HepG2 (cell line): ENCODE results near the gene BPIFB2. TPM values are rescaled to one million over a fixed set of nuclear protein-coding genes. Genes with fewer than 3 reads are reported as not detected.

Experiments
- AGO2 ChIP-seq: fragments of 200-400 bp; formaldehyde crosslinking; optimal IDR thresholded peaks from 2 replicates; pipeline ENCODE3; 2017; ENCODE audit warnings: mild to moderate bottlenecking, low read depth, low read length, moderate library complexity
- BRCA1 ChIP-seq: sonication (generic); formaldehyde crosslinking; IDR thresholded peaks from 2 replicates; pipeline ENCODE4 v1.4.0; 2020; ENCODE audit warnings: missing genetic modification reagents
- HNF4A ChIP-seq: sonication (generic); formaldehyde crosslinking; IDR thresholded peaks from 2 replicates; pipeline ENCODE4 v1.4.0; 2020; ENCODE audit warnings: missing genetic modification reagents
- IKZF1 ChIP-seq: fragments of 450-650 bp; IDR thresholded peaks from 2 replicates; pipeline ENCODE4 v1.7.1; 2016
- ONECUT2 ChIP-seq: sonication (generic); formaldehyde crosslinking; IDR thresholded peaks from 2 replicates; pipeline ENCODE4 v1.4.0; 2020; ENCODE audit warnings: missing genetic modification reagents
- PHF5A ChIP-seq: IDR thresholded peaks from one replicate; pipeline ENCODE4 v1.6.1; 2018; ENCODE audit warnings: low read depth, missing genetic modification reagents; ENCODE audit not compliant: unreplicated experiment
- POLR2A ChIP-seq, 2 experiments: IDR thresholded peaks; 2 replicates each; pipeline ENCODE4 v1.6.1; 2011; ENCODE audit warnings: low read depth in 2 of 2, low read length in 2 of 2, mild to moderate bottlenecking in 1 of 2, moderate library complexity in 1 of 2; ENCODE audit not compliant: insufficient read depth in 1 of 2
- POLR2G ChIP-seq: fragments of 200-400 bp; formaldehyde crosslinking; IDR thresholded peaks from 2 replicates; pipeline ENCODE4 v1.6.1; 2018; ENCODE audit warnings: mild to moderate bottlenecking, low read depth, low read length, moderate library complexity
- RAD51 ChIP-seq: fragments of 450-650 bp; IDR thresholded peaks from 2 replicates; pipeline ENCODE4 v1.6.1; 2016; ENCODE audit warnings: borderline replicate concordance
- RBM22 ChIP-seq: fragments of 200-400 bp; formaldehyde crosslinking; optimal IDR thresholded peaks from 2 replicates; pipeline ENCODE3; 2017; ENCODE audit warnings: mild to moderate bottlenecking, low read length, moderate library complexity
- RORA ChIP-seq: sonication (generic); formaldehyde crosslinking; IDR thresholded peaks from 2 replicates; pipeline ENCODE4 v1.5.0; 2020; ENCODE audit warnings: mild to moderate bottlenecking, missing genetic modification reagents, moderate library complexity
- SALL2 ChIP-seq: sonication (generic); formaldehyde crosslinking; IDR thresholded peaks from 2 replicates; pipeline ENCODE4 v1.8.1; 2023; ENCODE audit warnings: mild to moderate bottlenecking, missing genetic modification reagents, inconsistent platforms
- ZBTB21 ChIP-seq: sonication (generic); formaldehyde crosslinking; IDR thresholded peaks from 2 replicates; pipeline ENCODE4 v1.4.0; 2020; ENCODE audit warnings: missing genetic modification reagents
- ZNF557 ChIP-seq: sonication (generic); formaldehyde crosslinking; IDR thresholded peaks from 2 replicates; pipeline ENCODE4 v1.4.0; 2020; ENCODE audit warnings: missing genetic modification reagents
- ZNF589 ChIP-seq: sonication (generic); formaldehyde crosslinking; conservative IDR thresholded peaks from 2 replicates; pipeline ENCODE4 v1.8.0; 2022; ENCODE audit warnings: mild to moderate bottlenecking, moderate library complexity, missing genetic modification reagents
- ZNF776 ChIP-seq: sonication (generic); formaldehyde crosslinking; IDR thresholded peaks from 2 replicates; pipeline ENCODE4 v1.4.0; 2020; ENCODE audit warnings: mild to moderate bottlenecking, missing genetic modification reagents
- ZNF788 ChIP-seq: sonication (generic); formaldehyde crosslinking; IDR thresholded peaks from 2 replicates; pipeline ENCODE4 v1.5.0; 2020; ENCODE audit warnings: mild to moderate bottlenecking, missing genetic modification reagents, borderline replicate concordance
- ZNF83 ChIP-seq: sonication (generic); formaldehyde crosslinking; IDR thresholded peaks from 2 replicates; pipeline ENCODE4 v1.4.0; 2020; ENCODE audit warnings: missing genetic modification reagents, mild to moderate bottlenecking, borderline replicate concordance
- ZNF841 ChIP-seq: sonication (generic); formaldehyde crosslinking; IDR thresholded peaks from 2 replicates; pipeline ENCODE4 v1.8.1; 2023; ENCODE audit warnings: missing genetic modification reagents, borderline replicate concordance
- ZSCAN20 ChIP-seq: sonication (generic); formaldehyde crosslinking; IDR thresholded peaks from 2 replicates; pipeline ENCODE4 v1.4.0; 2020; ENCODE audit warnings: missing genetic modification reagents, mild to moderate bottlenecking, borderline replicate concordance
- polyA plus RNA-seq, 8 experiments: library from polyadenylated mRNA; depleted of rRNA in 3 of 8; stranded (reverse) in 7 of 8; unstranded in 1 of 8; fragments of >200 nt; fragmentation: Illumina TruSeq in 4 of 8; extraction: Trizol in 4 of 8; gene quantifications; 2 replicates each; pipeline versions ENCODE4 v1.2.1 to v1.2.3, GENCODE V29; 2011 to 2016; ENCODE audit warnings: low read depth in 4 of 8, missing spikeins in 1 of 8, mixed read lengths in 1 of 8; ENCODE audit not compliant: insufficient read depth in 1 of 8
- total RNA-seq, 5 experiments: library from RNA; depleted of rRNA; stranded (reverse); fragments of >200 nt; fragmentation: Illumina TruSeq; extraction: Trizol; gene quantifications; 2 replicates each; pipeline ENCODE4 v1.2.3, GENCODE V29; 2016; ENCODE audit warnings: low read depth in 1 of 5
- TF ChIP-seq, protein P1 (sequence below): sonication (generic); formaldehyde crosslinking; IDR thresholded peaks from 2 replicates; pipeline ENCODE4 v1.5.0; 2020; ENCODE audit warnings: mild to moderate bottlenecking, missing genetic modification reagents, borderline replicate concordance
- TF ChIP-seq, protein P2 (sequence below): sonication (generic); formaldehyde crosslinking; IDR thresholded peaks from 2 replicates; pipeline ENCODE4 v1.4.0; 2020; ENCODE audit warnings: mild to moderate bottlenecking, missing genetic modification reagents

Gene BPIFB2
- total and polyA plus RNA-seq, 2 of the 13 experiments (the other 11 are each of a cell fraction or from before 2014, with no cell fraction given) = 54.5 to 902 TPM

DNA sequence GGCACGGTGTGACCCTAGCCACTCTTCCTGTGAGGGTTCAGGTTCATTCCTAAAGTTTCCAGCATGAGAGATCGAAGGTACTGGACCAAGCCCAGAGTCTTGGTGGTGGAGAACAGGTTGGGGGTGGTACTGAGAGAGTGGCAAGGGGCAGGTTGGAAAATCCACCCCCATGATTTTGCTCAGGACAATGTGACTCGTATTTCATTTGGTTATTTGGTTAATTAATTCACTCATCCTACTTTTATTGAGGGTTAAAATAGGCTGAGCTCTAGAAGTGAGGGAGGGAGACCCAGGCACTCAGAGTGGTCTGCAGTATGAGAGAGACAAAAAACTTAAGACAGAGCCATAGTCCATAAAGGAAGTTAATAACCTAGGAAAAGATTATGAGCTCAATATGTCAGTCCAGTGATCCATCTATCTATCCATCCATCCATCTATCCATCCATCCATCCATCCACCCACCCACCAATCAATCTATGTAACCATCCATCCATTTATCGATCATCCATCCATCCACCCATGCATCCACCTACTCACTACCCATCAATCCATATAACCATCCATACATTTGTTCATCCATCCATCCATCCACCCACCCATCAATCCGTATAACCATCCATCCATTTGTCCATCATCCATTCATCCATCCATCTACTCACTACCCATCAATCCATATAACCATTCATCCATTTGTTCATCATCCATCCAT lies 17.3 kb downstream of the BPIFB2 start (continued):
- TF ChIP-seq HNF4A (CRISPR knock-in tag) (no peak), BRCA1 (CRISPR knock-in tag) (peak; percentile 83; the same call in 1 of the 2 replicates), RORA (CRISPR knock-in tag) (no peak), ZNF788 (CRISPR knock-in tag) (no peak), IKZF1 (peak; percentile 94; the same call in 1 of the 2 replicates), SALL2 (CRISPR knock-in tag) (no peak), POLR2G (peak; percentile 84), ZNF589 (CRISPR knock-in tag) (peak; percentile 56; the same call in 1 of the 2 replicates), ZNF83 (no peak), ZNF557 (CRISPR knock-in tag) (0 out of 2 replicates have a peak, but pooled peaks have one; percentile 16), ZNF841 (CRISPR knock-in tag) (no peak), AGO2 (peak; percentile 78), PHF5A (CRISPR knock-in tag) (peak; percentile 19), ZSCAN20 (CRISPR knock-in tag) (0 out of 2 replicates have a peak, but pooled peaks have one; percentile 61), ONECUT2 (CRISPR knock-in tag) (no peak), ZBTB21 (CRISPR knock-in tag) (no peak), RAD51 (peak; percentile 4; the same call in 1 of the 2 replicates), RBM22 (peak; percentile 92), ZNF776 (peak; percentile 58; the same call in 1 of the 2 replicates), POLR2A (IDR thresholded peaks at IDR 0.05; ENCODE audit: insufficient read depth in 1 of 2, low read depth in 2 of 2, low read length in 2 of 2) (peak; percentile 56 to 73)
- TF ChIP-seq, protein P1, sequence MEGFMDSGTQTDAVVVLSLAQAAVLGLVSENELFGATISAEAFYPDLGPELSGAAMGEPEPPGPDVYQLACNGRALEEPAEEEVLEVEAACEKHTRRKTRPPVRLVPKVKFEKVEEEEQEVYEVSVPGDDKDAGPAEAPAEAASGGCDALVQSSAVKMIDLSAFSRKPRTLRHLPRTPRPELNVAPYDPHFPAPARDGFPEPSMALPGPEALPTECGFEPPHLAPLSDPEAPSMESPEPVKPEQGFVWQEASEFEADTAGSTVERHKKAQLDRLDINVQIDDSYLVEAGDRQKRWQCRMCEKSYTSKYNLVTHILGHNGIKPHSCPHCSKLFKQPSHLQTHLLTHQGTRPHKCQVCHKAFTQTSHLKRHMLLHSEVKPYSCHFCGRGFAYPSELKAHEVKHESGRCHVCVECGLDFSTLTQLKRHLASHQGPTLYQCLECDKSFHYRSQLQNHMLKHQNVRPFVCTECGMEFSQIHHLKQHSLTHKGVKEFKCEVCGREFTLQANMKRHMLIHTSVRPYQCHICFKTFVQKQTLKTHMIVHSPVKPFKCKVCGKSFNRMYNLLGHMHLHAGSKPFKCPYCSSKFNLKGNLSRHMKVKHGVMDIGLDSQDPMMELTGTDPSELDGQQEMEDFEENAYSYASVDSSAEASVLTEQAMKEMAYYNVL = peak; percentile 99
- TF ChIP-seq, protein P2, sequence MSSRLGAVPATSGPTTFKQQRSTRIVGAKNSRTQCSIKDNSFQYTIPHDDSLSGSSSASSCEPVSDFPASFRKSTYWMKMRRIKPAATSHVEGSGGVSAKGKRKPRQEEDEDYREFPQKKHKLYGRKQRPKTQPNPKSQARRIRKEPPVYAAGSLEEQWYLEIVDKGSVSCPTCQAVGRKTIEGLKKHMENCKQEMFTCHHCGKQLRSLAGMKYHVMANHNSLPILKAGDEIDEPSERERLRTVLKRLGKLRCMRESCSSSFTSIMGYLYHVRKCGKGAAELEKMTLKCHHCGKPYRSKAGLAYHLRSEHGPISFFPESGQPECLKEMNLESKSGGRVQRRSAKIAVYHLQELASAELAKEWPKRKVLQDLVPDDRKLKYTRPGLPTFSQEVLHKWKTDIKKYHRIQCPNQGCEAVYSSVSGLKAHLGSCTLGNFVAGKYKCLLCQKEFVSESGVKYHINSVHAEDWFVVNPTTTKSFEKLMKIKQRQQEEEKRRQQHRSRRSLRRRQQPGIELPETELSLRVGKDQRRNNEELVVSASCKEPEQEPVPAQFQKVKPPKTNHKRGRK = no peak
